HepG2 (cell line): ENCODE data around the gene ATL2. TPM values are rescaled to one million over a fixed set of nuclear protein-coding genes. Genes with fewer than 3 reads are reported as not detected.

Experiments used
- ARID5B ChIP-seq: IDR thresholded peaks from 2 replicates; pipeline ENCODE4 v1.4.0; 2020; ENCODE audit warnings: mild to moderate bottlenecking, missing genetic modification reagents
- ETV6 ChIP-seq: sonication (generic); formaldehyde crosslinking; conservative IDR thresholded peaks from 2 replicates; pipeline ENCODE4 v1.4.0; 2020; ENCODE audit warnings: missing genetic modification reagents
- ISL2 ChIP-seq: sonication (generic); formaldehyde crosslinking; IDR thresholded peaks from 2 replicates; pipeline ENCODE4 v1.5.0; 2020; ENCODE audit warnings: missing genetic modification reagents
- MIER3 ChIP-seq: IDR thresholded peaks from 2 replicates; pipeline ENCODE4 v1.6.1; 2016; ENCODE audit warnings: missing compliant biosample characterization, borderline replicate concordance
- MYC ChIP-seq: sonication (generic); formaldehyde crosslinking; IDR thresholded peaks from 2 replicates; pipeline ENCODE4 v1.9.0; 2021; ENCODE audit warnings: missing genetic modification reagents, borderline replicate concordance
- NFKBIZ ChIP-seq: IDR thresholded peaks from 2 replicates; pipeline ENCODE4 v1.6.1; 2018; ENCODE audit warnings: missing genetic modification reagents, missing compliant biosample characterization
- PHF8 ChIP-seq: sonication (generic); formaldehyde crosslinking; IDR thresholded peaks from 2 replicates; pipeline ENCODE4 v1.5.0; 2020; ENCODE audit warnings: missing genetic modification reagents
- RCOR2 ChIP-seq: IDR thresholded peaks from 2 replicates; pipeline ENCODE4 v1.6.1; 2016; ENCODE audit warnings: missing biosample characterization, missing genetic modification reagents
- RFXANK ChIP-seq: IDR thresholded peaks from 2 replicates; pipeline ENCODE4 v1.6.1; 2016
- RXRA ChIP-seq: sonication (generic); formaldehyde crosslinking; IDR thresholded peaks from 2 replicates; pipeline ENCODE4 v1.5.1; 2020; ENCODE audit warnings: missing genetic modification reagents
- SIN3B ChIP-seq: fragments of 150-350 bp; IDR thresholded peaks from 2 replicates; pipeline ENCODE4 v1.6.1; 2014; ENCODE audit warnings: low read length
- SMAD9 ChIP-seq: sonication (generic); formaldehyde crosslinking; IDR thresholded peaks from 2 replicates; pipeline ENCODE4 v1.5.1; 2020; ENCODE audit warnings: mild to moderate bottlenecking, missing genetic modification reagents
- SP5 ChIP-seq: IDR thresholded peaks from 2 replicates; pipeline ENCODE4 v1.6.1; 2016; ENCODE audit warnings: low read depth, borderline replicate concordance
- STAG1 ChIP-seq: sonication (generic); formaldehyde crosslinking; IDR thresholded peaks from 2 replicates; pipeline ENCODE4 v1.4.0; 2020; ENCODE audit warnings: missing genetic modification reagents
- THAP8 ChIP-seq: sonication (generic); formaldehyde crosslinking; IDR thresholded peaks from 2 replicates; pipeline ENCODE4 v1.5.1; 2020; ENCODE audit warnings: missing genetic modification reagents, mild to moderate bottlenecking, borderline replicate concordance
- ZNF160 ChIP-seq: sonication (generic); formaldehyde crosslinking; IDR thresholded peaks from 2 replicates; pipeline ENCODE4 v1.8.0; 2022; ENCODE audit warnings: mild to moderate bottlenecking, inconsistent platforms, missing genetic modification reagents
- ZNF234 ChIP-seq: sonication (generic); formaldehyde crosslinking; conservative IDR thresholded peaks from 2 replicates; pipeline ENCODE4 v1.5.1; 2020; ENCODE audit warnings: mild to moderate bottlenecking, missing genetic modification reagents
- ZNF251 ChIP-seq: sonication (generic); formaldehyde crosslinking; IDR thresholded peaks from 2 replicates; pipeline ENCODE4 v1.9.0; 2021; ENCODE audit warnings: mild to moderate bottlenecking, missing genetic modification reagents
- ZNF350 ChIP-seq: sonication (generic); formaldehyde crosslinking; IDR thresholded peaks from 2 replicates; pipeline ENCODE4 v1.4.0; 2020; ENCODE audit warnings: mild to moderate bottlenecking, low read depth, missing genetic modification reagents, borderline replicate concordance
- ZNF564 ChIP-seq: sonication (generic); formaldehyde crosslinking; IDR thresholded peaks from 2 replicates; pipeline ENCODE4 v1.8.1; 2023; ENCODE audit warnings: mild to moderate bottlenecking, missing genetic modification reagents
- ZNF569 ChIP-seq: sonication (generic); formaldehyde crosslinking; IDR thresholded peaks from 2 replicates; pipeline ENCODE4 v1.5.0; 2020; ENCODE audit warnings: mild to moderate bottlenecking, missing genetic modification reagents, moderate library complexity, borderline replicate concordance
- ZNF674 ChIP-seq: sonication (generic); formaldehyde crosslinking; IDR thresholded peaks from 2 replicates; pipeline ENCODE4 v1.5.0; 2020; ENCODE audit warnings: low read depth, mild to moderate bottlenecking, missing genetic modification reagents
- ZNF772 ChIP-seq: sonication (generic); formaldehyde crosslinking; IDR thresholded peaks from 2 replicates; pipeline ENCODE4 v1.5.0; 2020; ENCODE audit warnings: mild to moderate bottlenecking, missing genetic modification reagents
- ZNF883 ChIP-seq: sonication (generic); formaldehyde crosslinking; IDR thresholded peaks from 2 replicates; pipeline ENCODE4 v1.5.1; 2020; ENCODE audit warnings: mild to moderate bottlenecking, missing genetic modification reagents; ENCODE audit errors: not compliant biosample characterization
- ZSCAN21 ChIP-seq: sonication (generic); formaldehyde crosslinking; IDR thresholded peaks from 2 replicates; pipeline ENCODE4 v1.8.0; 2022; ENCODE audit warnings: mild to moderate bottlenecking, missing genetic modification reagents, moderate library complexity, borderline replicate concordance
- polyA plus RNA-seq, 8 experiments: library from polyadenylated mRNA; depleted of rRNA in 3 of 8; stranded (reverse) in 7 of 8; unstranded in 1 of 8; fragments of >200 nt; fragmentation: Illumina TruSeq in 4 of 8; extraction: Trizol in 4 of 8; gene quantifications; 2 replicates each; pipeline versions ENCODE4 v1.2.1 to v1.2.3, GENCODE V29; 2011 to 2016; ENCODE audit warnings: low read depth in 4 of 8, missing spikeins in 1 of 8, mixed read lengths in 1 of 8; ENCODE audit not compliant: insufficient read depth in 1 of 8
- total RNA-seq, 5 experiments: library from RNA; depleted of rRNA; stranded (reverse); fragments of >200 nt; fragmentation: Illumina TruSeq; extraction: Trizol; gene quantifications; 2 replicates each; pipeline ENCODE4 v1.2.3, GENCODE V29; 2016; ENCODE audit warnings: low read depth in 1 of 5
- TF ChIP-seq, protein P1 (sequence below): sonication (generic); formaldehyde crosslinking; IDR thresholded peaks from 2 replicates; pipeline ENCODE4 v1.4.0; 2020; ENCODE audit warnings: missing genetic modification reagents

The ATL2 gene
- total and polyA plus RNA-seq, 2 of the 13 experiments (the other 11 are each of a cell fraction or from before 2014, with no cell fraction given): 56.5 to 119 TPM

GRCh38 chr2:38377050-38377828, at the start of gene ATL2 (continued):
- TF ChIP-seq ZNF772 (CRISPR knock-in tag) (peak; percentile 78), ZNF883 (CRISPR knock-in tag) (no peak), MIER3 (peak; percentile 2; the same call in 1 of the 2 replicates), RCOR2 (CRISPR knock-in tag) (0 out of 2 replicates have a peak, but pooled peaks have one; percentile 28), ZNF160 (CRISPR knock-in tag) (no peak), ZNF251 (CRISPR knock-in tag) (no peak), ZNF674 (0 out of 2 replicates have a peak, but pooled peaks have one; percentile 29), ZNF350 (CRISPR knock-in tag) (no peak; the same call in 1 of the 2 replicates), ZNF569 (CRISPR knock-in tag) (no peak), THAP8 (CRISPR knock-in tag) (0 out of 2 replicates have a peak, but pooled peaks have one; percentile 67), ZNF234 (CRISPR knock-in tag) (no peak), NFKBIZ (CRISPR knock-in tag) (0 out of 2 replicates have a peak, but pooled peaks have one; percentile 39), ZSCAN21 (no peak; the same call in none of the 2 replicates), STAG1 (CRISPR knock-in tag) (no peak; the same call in 1 of the 2 replicates), RFXANK (0 out of 2 replicates have a peak, but pooled peaks have one; percentile 28), ZNF564 (CRISPR knock-in tag) (peak; percentile 65; the same call in 1 of the 2 replicates), ISL2 (CRISPR knock-in tag) (peak; percentile 56; the same call in 1 of the 2 replicates), RXRA (CRISPR knock-in tag) (peak; percentile 58; the same call in 1 of the 2 replicates), ETV6 (peak; percentile 58; the same call in 1 of the 2 replicates), SP5 (CRISPR knock-in tag) (peak; percentile 62), MYC (CRISPR knock-in tag) (peak; percentile 59; the same call in 1 of the 2 replicates), PHF8 (CRISPR knock-in tag) (peak; percentile 82), ARID5B (CRISPR knock-in tag) (peak; percentile 76), SIN3B (peak; percentile 64; the same call in 1 of the 2 replicates), SMAD9 (CRISPR knock-in tag) (no peak)
- TF ChIP-seq, protein P1, sequence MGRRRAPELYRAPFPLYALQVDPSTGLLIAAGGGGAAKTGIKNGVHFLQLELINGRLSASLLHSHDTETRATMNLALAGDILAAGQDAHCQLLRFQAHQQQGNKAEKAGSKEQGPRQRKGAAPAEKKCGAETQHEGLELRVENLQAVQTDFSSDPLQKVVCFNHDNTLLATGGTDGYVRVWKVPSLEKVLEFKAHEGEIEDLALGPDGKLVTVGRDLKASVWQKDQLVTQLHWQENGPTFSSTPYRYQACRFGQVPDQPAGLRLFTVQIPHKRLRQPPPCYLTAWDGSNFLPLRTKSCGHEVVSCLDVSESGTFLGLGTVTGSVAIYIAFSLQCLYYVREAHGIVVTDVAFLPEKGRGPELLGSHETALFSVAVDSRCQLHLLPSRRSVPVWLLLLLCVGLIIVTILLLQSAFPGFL (CRISPR knock-in tag): no peak
